SK-N-SH treated with all-trans-retinoic acid at 6 μM for 48 hours (cell line): ENCODE measurements around the gene TMPRSS12.

Source experiments
- ATAC-seq: fragments of 200-7000 bp; cut with Tn5 transposase; 3 replicates; pipeline ENCODE4 v1.9.1; 2020; ENCODE audit warnings: mild to moderate bottlenecking, moderate library complexity
- ARNTL ChIP-seq: fragments of 450-650 bp; formaldehyde crosslinking; IDR thresholded peaks from 2 replicates; pipeline ENCODE4 v1.5.0; 2020; ENCODE audit warnings: low read depth, mild to moderate bottlenecking, moderate library complexity, borderline replicate concordance
- BACH2 ChIP-seq: fragments of 250-450 bp; sonication (Bioruptor Pico); IDR thresholded peaks from 2 replicates; pipeline ENCODE4 v1.9.0; 2021; ENCODE audit warnings: mild to moderate bottlenecking, borderline replicate concordance
- CREB5 ChIP-seq: fragments of 250-450 bp; sonication (Bioruptor Pico); IDR thresholded peaks from 2 replicates; pipeline ENCODE4 v1.5.1; 2020; ENCODE audit warnings: low read depth, mild to moderate bottlenecking, moderate library complexity
- CSDC2 ChIP-seq: fragments of 250-450 bp; sonication (Bioruptor Pico); IDR thresholded peaks from 2 replicates; pipeline ENCODE4 v1.5.0; 2020; ENCODE audit warnings: mild to moderate bottlenecking, moderate library complexity
- CSRNP3 ChIP-seq: fragments of 250-450 bp; sonication (Bioruptor Pico); IDR thresholded peaks from 2 replicates; pipeline ENCODE4 v1.5.1; 2021; ENCODE audit warnings: mild to moderate bottlenecking, moderate library complexity
- ESRRG ChIP-seq: fragments of 250-450 bp; sonication (Bioruptor Pico); IDR thresholded peaks from 2 replicates; pipeline ENCODE4 v1.6.1; 2021; ENCODE audit warnings: mild to moderate bottlenecking
- GLIS3 ChIP-seq: fragments of 250-450 bp; sonication (Bioruptor Pico); IDR thresholded peaks from 2 replicates; pipeline ENCODE4 v1.5.0; 2020; ENCODE audit warnings: mild to moderate bottlenecking, moderate library complexity
- OSR1 ChIP-seq: fragments of 250-450 bp; sonication (Bioruptor Pico); IDR thresholded peaks from 2 replicates; pipeline ENCODE4 v1.8.0; 2022; ENCODE audit warnings: moderate library complexity, mild to moderate bottlenecking, inconsistent platforms
- PATZ1 ChIP-seq: fragments of 250-450 bp; sonication (Bioruptor Pico); IDR thresholded peaks from 2 replicates; pipeline ENCODE4 v1.8.0; 2020; ENCODE audit warnings: mild to moderate bottlenecking, moderate library complexity, borderline replicate concordance
- POU6F1 ChIP-seq: fragments of 250-450 bp; sonication (Bioruptor Pico); IDR thresholded peaks from 2 replicates; pipeline ENCODE4 v1.8.0; 2021; ENCODE audit warnings: low read depth, mild to moderate bottlenecking, moderate library complexity, borderline replicate concordance
- PPARA ChIP-seq: fragments of 250-450 bp; sonication (Bioruptor Pico); IDR thresholded peaks from 2 replicates; pipeline ENCODE4 v1.5.0; 2020; ENCODE audit warnings: mild to moderate bottlenecking, borderline replicate concordance
- RARB ChIP-seq: fragments of 250-450 bp; sonication (Bioruptor Pico); IDR thresholded peaks from 2 replicates; pipeline ENCODE4 v1.8.0; 2021; ENCODE audit warnings: mild to moderate bottlenecking, moderate library complexity
- SNAI2 ChIP-seq: fragments of 250-450 bp; sonication (Bioruptor Pico); IDR thresholded peaks from 2 replicates; pipeline ENCODE4 v1.5.0; 2020; ENCODE audit warnings: mild to moderate bottlenecking, moderate library complexity
- TOX ChIP-seq: fragments of 250-450 bp; sonication (Bioruptor Pico); IDR thresholded peaks from 2 replicates; pipeline ENCODE4 v1.8.0; 2021; ENCODE audit warnings: mild to moderate bottlenecking, moderate library complexity, borderline replicate concordance
- ZC3H10 ChIP-seq: fragments of 250-450 bp; sonication (Bioruptor Pico); IDR thresholded peaks from 2 replicates; pipeline ENCODE4 v1.5.1; 2021; ENCODE audit warnings: mild to moderate bottlenecking, moderate library complexity
- ZFP3 ChIP-seq: fragments of 250-450 bp; sonication (Bioruptor Pico); IDR thresholded peaks from 2 replicates; pipeline ENCODE4 v1.5.0; 2020; ENCODE audit warnings: mild to moderate bottlenecking, moderate library complexity
- ZFP30 ChIP-seq: fragments of 450-650 bp; formaldehyde crosslinking; IDR thresholded peaks from 2 replicates; pipeline ENCODE4 v1.5.0; 2022; ENCODE audit warnings: mild to moderate bottlenecking, moderate library complexity
- ZNF565 ChIP-seq: fragments of 450-650 bp; formaldehyde crosslinking; conservative IDR thresholded peaks from 2 replicates; pipeline ENCODE4 v1.5.0; 2020; ENCODE audit warnings: low read depth, mild to moderate bottlenecking, moderate library complexity
- ZNF70 ChIP-seq: fragments of 450-650 bp; formaldehyde crosslinking; IDR thresholded peaks from 2 replicates; pipeline ENCODE4 v1.5.0; 2020; ENCODE audit warnings: mild to moderate bottlenecking, moderate library complexity
- TF ChIP-seq, protein P1 (sequence below): fragments of 250-450 bp; sonication (Bioruptor Pico); IDR thresholded peaks from 2 replicates; pipeline ENCODE4 v1.5.0; 2020; ENCODE audit warnings: mild to moderate bottlenecking, moderate library complexity

The TMPRSS12 gene, protein sequence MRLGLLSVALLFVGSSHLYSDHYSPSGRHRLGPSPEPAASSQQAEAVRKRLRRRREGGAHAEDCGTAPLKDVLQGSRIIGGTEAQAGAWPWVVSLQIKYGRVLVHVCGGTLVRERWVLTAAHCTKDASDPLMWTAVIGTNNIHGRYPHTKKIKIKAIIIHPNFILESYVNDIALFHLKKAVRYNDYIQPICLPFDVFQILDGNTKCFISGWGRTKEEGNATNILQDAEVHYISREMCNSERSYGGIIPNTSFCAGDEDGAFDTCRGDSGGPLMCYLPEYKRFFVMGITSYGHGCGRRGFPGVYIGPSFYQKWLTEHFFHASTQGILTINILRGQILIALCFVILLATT

GRCh38 chr12:50842637-50843493, at the start of gene TMPRSS12:
TMPRSS12 (plus strand) TSS chr12:50842926; CDS start chr12:50842965, 39 bp downstream.
- TF ChIP-seq BACH2 (CRISPR knock-in tag), result no peak
- no peak for TF ChIP-seq ESRRG
- no peak for TF ChIP-seq CSDC2 (CRISPR knock-in tag)
- no peak for TF ChIP-seq RARB (CRISPR knock-in tag)
- TF ChIP-seq, protein P1, sequence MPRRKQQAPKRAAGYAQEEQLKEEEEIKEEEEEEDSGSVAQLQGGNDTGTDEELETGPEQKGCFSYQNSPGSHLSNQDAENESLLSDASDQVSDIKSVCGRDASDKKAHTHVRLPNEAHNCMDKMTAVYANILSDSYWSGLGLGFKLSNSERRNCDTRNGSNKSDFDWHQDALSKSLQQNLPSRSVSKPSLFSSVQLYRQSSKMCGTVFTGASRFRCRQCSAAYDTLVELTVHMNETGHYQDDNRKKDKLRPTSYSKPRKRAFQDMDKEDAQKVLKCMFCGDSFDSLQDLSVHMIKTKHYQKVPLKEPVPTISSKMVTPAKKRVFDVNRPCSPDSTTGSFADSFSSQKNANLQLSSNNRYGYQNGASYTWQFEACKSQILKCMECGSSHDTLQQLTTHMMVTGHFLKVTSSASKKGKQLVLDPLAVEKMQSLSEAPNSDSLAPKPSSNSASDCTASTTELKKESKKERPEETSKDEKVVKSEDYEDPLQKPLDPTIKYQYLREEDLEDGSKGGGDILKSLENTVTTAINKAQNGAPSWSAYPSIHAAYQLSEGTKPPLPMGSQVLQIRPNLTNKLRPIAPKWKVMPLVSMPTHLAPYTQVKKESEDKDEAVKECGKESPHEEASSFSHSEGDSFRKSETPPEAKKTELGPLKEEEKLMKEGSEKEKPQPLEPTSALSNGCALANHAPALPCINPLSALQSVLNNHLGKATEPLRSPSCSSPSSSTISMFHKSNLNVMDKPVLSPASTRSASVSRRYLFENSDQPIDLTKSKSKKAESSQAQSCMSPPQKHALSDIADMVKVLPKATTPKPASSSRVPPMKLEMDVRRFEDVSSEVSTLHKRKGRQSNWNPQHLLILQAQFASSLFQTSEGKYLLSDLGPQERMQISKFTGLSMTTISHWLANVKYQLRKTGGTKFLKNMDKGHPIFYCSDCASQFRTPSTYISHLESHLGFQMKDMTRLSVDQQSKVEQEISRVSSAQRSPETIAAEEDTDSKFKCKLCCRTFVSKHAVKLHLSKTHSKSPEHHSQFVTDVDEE, result no peak
- no peak for TF ChIP-seq CREB5 (CRISPR knock-in tag)
- TF ChIP-seq OSR1 (CRISPR knock-in tag), result no peak
- ATAC-seq, result no peak

DNA sequence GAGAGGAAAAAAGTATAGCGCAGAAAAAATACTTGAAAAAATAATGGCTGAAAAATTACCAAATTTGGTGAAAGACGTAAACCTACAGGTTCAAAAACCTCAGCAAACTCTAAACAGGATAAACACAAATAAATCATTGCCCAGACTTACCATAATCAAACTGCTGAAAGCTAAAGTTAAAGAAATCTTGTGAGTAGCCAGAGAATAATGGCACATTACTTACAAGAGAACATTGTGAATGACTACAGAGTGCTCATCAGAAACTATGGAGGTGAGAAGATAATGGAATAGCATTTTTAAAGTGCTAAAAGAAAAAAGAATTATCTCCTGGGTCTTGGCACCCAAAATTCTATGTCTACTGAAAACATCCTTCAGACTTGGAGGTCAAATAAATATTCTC, 42.8 kb upstream of the TMPRSS12 start:
- TF ChIP-seq OSR1 (CRISPR knock-in tag) (no peak), SNAI2 (CRISPR knock-in tag) (no peak), PPARA (CRISPR knock-in tag) (no peak), BACH2 (CRISPR knock-in tag) (no peak), ZNF565 (no peak), PATZ1 (no peak), ZC3H10 (CRISPR knock-in tag) (no peak), ARNTL (CRISPR knock-in tag) (no peak)
- ATAC-seq, result no peak

GRCh38 chr12:50803230-50803875, 39.4 kb upstream of the TMPRSS12 start:
- no peak for ATAC-seq
- TF ChIP-seq ZFP30 (CRISPR knock-in tag) (no peak), TOX (CRISPR knock-in tag) (no peak), CSRNP3 (CRISPR knock-in tag) (no peak), ZC3H10 (CRISPR knock-in tag) (no peak), RARB (CRISPR knock-in tag) (no peak)
- TF ChIP-seq, all 23 proteins: peak for 0

DNA sequence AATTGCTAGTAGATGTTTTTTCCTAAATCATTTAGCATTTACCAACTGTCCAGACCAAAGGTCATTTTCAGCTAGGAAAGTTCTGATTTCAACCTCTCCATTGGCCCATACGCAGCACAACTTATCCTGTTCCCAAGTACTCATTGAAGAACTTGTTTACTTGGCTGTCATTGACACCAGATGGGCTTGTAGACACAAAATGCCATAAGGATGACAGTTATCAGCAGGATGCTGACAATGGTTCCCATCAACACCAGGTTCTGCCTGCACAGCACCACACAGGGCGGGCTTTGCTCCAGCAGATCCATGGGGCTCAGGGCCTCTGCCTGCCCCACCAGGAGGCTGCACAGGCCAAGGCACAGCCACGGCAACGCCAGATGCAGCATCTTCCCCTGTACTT, 36.5 kb upstream of the TMPRSS12 start:
- no peak for ATAC-seq
- TF ChIP-seq GLIS3 (CRISPR knock-in tag) (no peak), ZFP30 (CRISPR knock-in tag) (no peak), ZNF565 (no peak), BACH2 (CRISPR knock-in tag) (no peak), ARNTL (CRISPR knock-in tag) (no peak), TOX (CRISPR knock-in tag) (no peak), POU6F1 (CRISPR knock-in tag) (no peak), PPARA (CRISPR knock-in tag) (no peak), ZFP3 (CRISPR knock-in tag) (no peak), ZNF70 (CRISPR knock-in tag) (no peak), RARB (CRISPR knock-in tag) (no peak)
- TF ChIP-seq, protein P1, result no peak
